ENCODE measurements around the gene AKT2.

The AKT2 gene

DNA sequence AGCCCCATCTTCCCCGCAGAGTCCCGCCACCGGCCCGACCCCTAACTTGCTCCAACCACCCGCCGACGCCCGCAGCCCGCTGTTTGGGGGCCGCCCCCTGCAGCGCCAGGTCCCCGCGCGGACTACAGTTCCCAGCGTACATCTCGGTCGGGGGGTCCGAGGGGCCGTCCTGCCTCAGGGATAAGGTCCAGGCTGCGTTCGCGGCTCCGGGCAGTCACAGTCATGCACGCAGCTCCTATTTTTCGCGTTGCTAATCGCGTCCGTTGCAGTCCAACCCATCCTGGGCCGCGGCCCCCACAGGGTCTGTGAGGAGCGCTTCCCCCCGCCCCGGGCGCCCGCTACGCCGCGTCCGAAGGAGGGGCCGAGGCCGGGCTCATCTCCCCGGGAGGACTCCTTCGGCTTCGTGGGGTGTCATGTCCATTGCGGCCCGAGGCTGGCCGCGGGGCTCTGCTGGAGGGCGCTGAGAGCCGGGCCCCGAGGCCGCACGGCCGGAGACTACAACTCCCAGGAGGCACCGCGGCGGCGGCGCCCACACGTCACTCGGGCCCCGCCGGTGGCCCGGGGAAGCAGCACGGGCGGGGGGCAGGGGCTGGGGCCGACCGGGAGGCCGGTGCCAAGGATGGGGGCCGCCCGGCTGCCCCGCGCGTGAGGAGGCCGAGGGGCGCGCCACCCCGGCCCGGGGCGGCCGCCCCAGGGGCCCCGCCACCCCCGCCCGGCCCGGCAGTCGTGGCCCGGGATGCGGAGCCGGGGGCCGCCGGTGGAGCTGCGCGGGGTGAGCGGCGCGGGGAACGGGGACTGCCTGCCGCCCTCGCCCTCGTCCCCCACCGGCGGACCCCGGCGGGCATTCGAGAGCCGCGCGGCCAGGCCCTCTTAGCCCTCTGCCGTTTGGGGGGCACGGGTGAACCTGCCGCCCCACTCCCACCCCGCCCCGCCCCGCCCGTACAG is 94.0 kb downstream of the AKT2 start, which contains the start of gene MAP3K10:
TSS of gene MAP3K10 (plus strand) at position 536 of the 945 bp plus-strand sequence. CDS start 606 bp downstream, outside the sequence.
- DNase-seq (ENCODE audit: low read depth in 2 of 2), result peak; percentile 42

DNA sequence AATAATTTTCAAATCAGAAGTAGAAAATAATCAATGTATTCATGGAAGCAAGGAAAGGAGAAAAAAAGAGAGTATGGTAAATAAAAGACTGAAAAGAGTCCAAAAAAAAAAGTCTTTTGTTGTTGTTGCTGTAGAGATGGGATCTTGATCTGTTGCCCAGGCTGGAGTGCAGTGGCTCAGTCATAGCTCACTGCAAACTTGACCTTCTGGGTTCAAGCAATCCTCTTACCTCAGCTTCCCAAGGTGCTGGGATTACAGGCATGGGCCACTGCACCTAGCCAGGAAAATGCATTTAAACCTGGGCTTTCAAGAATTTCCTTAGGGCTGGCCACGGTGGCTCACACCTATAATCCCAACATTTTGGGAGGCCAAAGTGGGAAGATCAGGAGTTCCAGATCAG is 100.9 kb downstream of the AKT2 start:
- DNase-seq (ENCODE audit: low read depth in 2 of 2), result no peak
